A549 (cell line): ENCODE data around the gene HTR2B. TPM values are rescaled to one million over a fixed set of nuclear protein-coding genes. Genes with fewer than 3 reads are reported as not detected.
"Not testable (repeated sequence)": the region's sequence is repeated elsewhere in the genome, so short reads cannot be mapped to it uniquely, and the experiment has no call there.

Source experiments
- ATAC-seq, 2 experiments: fragments of 200-7000 bp in 1 of 2; fragments of >200 bp in 1 of 2; cut with Nextera tagmentation in 1 of 2; cut with Tn5 transposase in 1 of 2; 3 replicates each; pipeline versions ENCODE4 v1.8.0 to v1.9.1; 2018 to 2020; ENCODE audit warnings: mild to moderate bottlenecking in 1 of 2, moderate library complexity in 1 of 2
- CTCF ChIA-PET: fragments of 300-600 bp; sonication (Branson Sonifier 250); formaldehyde crosslinking; extraction: SDS; loops from one replicate; lab custom pipeline; 2021; ENCODE audit warnings: antibody characterized with exemption, inconsistent platforms; lab: Yijun Ruan, JAX
- POLR2A ChIA-PET: fragments of 350-600 bp; formaldehyde crosslinking; extraction: SDS; loops from one replicate; lab custom pipeline; 2021; ENCODE audit warnings: antibody characterized with exemption, inconsistent platforms; lab: Yijun Ruan, JAX
- DNase-seq, 2 experiments: peaks; one replicate each; pipeline versions ENCODE4 v3.0.0 to v3.0.0-alpha.2; 2011 to 2016; ENCODE audit warnings: low read depth in 1 of 2, low spot score in 1 of 2
- FAIRE-seq: peaks from 2 replicates; lab custom pipeline; 2011; peaks lifted over from hg19 to GRCh38; lab: Jason Lieb, UNC
- H3K27ac ChIP-seq, 2 experiments: fragments of >200 bp; sonication (Bioruptor Twin); formaldehyde crosslinking; 3 replicates each; pipeline ENCODE4 v1.5.1; 2016 to 2017
- H3K4me1 ChIP-seq: fragments of >200 bp; sonication (Bioruptor Twin); formaldehyde crosslinking; 3 replicates; pipeline ENCODE4 v1.6.1; 2016
- H3K4me2 ChIP-seq: fragments of >200 bp; sonication (Bioruptor Twin); formaldehyde crosslinking; 3 replicates; pipeline ENCODE4 v1.6.1; 2016
- H3K4me3 ChIP-seq: fragments of >200 bp; sonication (Bioruptor Twin); formaldehyde crosslinking; 3 replicates; pipeline ENCODE4 v1.5.1; 2016
- H3K9me3 ChIP-seq: fragments of >200 bp; sonication (Bioruptor Twin); formaldehyde crosslinking; 3 replicates; pipeline ENCODE4 v1.6.1; 2016
- CEBPB ChIP-seq, 2 experiments: fragments of >200 bp in 1 of 2; sonication (Bioruptor Twin) in 1 of 2; formaldehyde crosslinking in 1 of 2; IDR thresholded peaks; 2 replicates each; pipeline ENCODE4 v1.6.1; 2012 to 2016
- EHF ChIP-seq: fragments of 250-450 bp; sonication (Bioruptor Pico); IDR thresholded peaks from 2 replicates; pipeline ENCODE4 v1.5.0; 2020; ENCODE audit warnings: mild to moderate bottlenecking
- EHMT2 ChIP-seq: fragments of 200-600 bp; sonication (generic); IDR thresholded peaks from 2 replicates; pipeline ENCODE4 v1.6.1; 2016; ENCODE audit warnings: antibody characterized with exemption, low read depth, mild to moderate bottlenecking, moderate library complexity
- ESRRA ChIP-seq: fragments of 150-350 bp; IDR thresholded peaks from 2 replicates; pipeline ENCODE4 v1.6.1; 2014; ENCODE audit warnings: mild to moderate bottlenecking, low read length, borderline replicate concordance
- FOSL2 ChIP-seq, 2 experiments: fragments of 450-650 bp in 1 of 2; fragments of >200 bp in 1 of 2; sonication (Bioruptor Twin) in 1 of 2; formaldehyde crosslinking; IDR thresholded peaks; 2 replicates each; pipeline versions ENCODE4 v1.5.0 to v1.6.1; 2016 to 2020; ENCODE audit warnings: mild to moderate bottlenecking in 1 of 2, moderate library complexity in 1 of 2
- GATA3 ChIP-seq: IDR thresholded peaks from 2 replicates; pipeline ENCODE4 v1.6.1; 2012; ENCODE audit warnings: borderline replicate concordance
- HES2 ChIP-seq: fragments of >200 bp; sonication (Bioruptor Twin); formaldehyde crosslinking; IDR thresholded peaks from 2 replicates; pipeline ENCODE4 v1.6.1; 2016
- HOXA7 ChIP-seq: fragments of 250-450 bp; sonication (Bioruptor Pico); IDR thresholded peaks from 2 replicates; pipeline ENCODE4 v1.5.0; 2020; ENCODE audit warnings: mild to moderate bottlenecking, moderate library complexity
- JUN ChIP-seq, 2 experiments: fragments of >200 bp; sonication (Bioruptor Twin); formaldehyde crosslinking; IDR thresholded peaks; 2 replicates in 1 of 2; 3 replicates in 1 of 2; pipeline ENCODE4 v1.6.1; 2016 to 2017
- JUNB ChIP-seq: fragments of >200 bp; sonication (Bioruptor Twin); formaldehyde crosslinking; IDR thresholded peaks from 2 replicates; pipeline ENCODE4 v1.6.1; 2016
- MAFK ChIP-seq: fragments of 450-650 bp; IDR thresholded peaks from 2 replicates; pipeline ENCODE4 v1.6.1; 2014; ENCODE audit not compliant: partially characterized antibody
- MAZ ChIP-seq: fragments of 150-350 bp; IDR thresholded peaks from 2 replicates; pipeline ENCODE4 v1.6.1; 2014; ENCODE audit warnings: antibody characterized with exemption, low read depth, low read length, borderline replicate concordance
- MYC ChIP-seq: IDR thresholded peaks from 2 replicates; pipeline ENCODE4 v1.6.1; 2012; ENCODE audit warnings: mild to moderate bottlenecking, inconsistent platforms, low read length, improper control_type of control experiment, borderline replicate concordance
- NR3C1 ChIP-seq: fragments of >200 bp; sonication (Bioruptor Twin); formaldehyde crosslinking; IDR thresholded peaks from 3 replicates; pipeline ENCODE4 v1.6.1; 2017
- RCOR1 ChIP-seq: fragments of 150-350 bp; IDR thresholded peaks from 2 replicates; pipeline ENCODE4 v1.6.1; 2014; ENCODE audit warnings: antibody characterized with exemption, low read length, low read depth
- SMC3 ChIP-seq: fragments of >200 bp; sonication (Bioruptor Twin); formaldehyde crosslinking; IDR thresholded peaks from 3 replicates; pipeline ENCODE4 v1.6.1; 2018; ENCODE audit warnings: inconsistent platforms
- TFCP2L1 ChIP-seq: fragments of 250-450 bp; sonication (Bioruptor Pico); IDR thresholded peaks from 2 replicates; pipeline ENCODE4 v1.5.0; 2021; ENCODE audit warnings: mild to moderate bottlenecking
- TP53 ChIP-seq: fragments of 250-450 bp; sonication (Bioruptor Pico); IDR thresholded peaks from 2 replicates; pipeline ENCODE4 v1.5.0; 2021; ENCODE audit warnings: mild to moderate bottlenecking, moderate library complexity
- ZC3H11A ChIP-seq: fragments of 450-650 bp; IDR thresholded peaks from 2 replicates; pipeline ENCODE4 v1.6.1; 2014; ENCODE audit warnings: antibody characterized with exemption, mild to moderate bottlenecking
- ZNF302 ChIP-seq: fragments of 250-450 bp; sonication (Bioruptor Pico); IDR thresholded peaks from 2 replicates; pipeline ENCODE4 v1.9.0; 2021; ENCODE audit warnings: inconsistent platforms, mild to moderate bottlenecking, moderate library complexity
- WGBS: methylation state at CpG from one replicate; pipeline ENCODE4 v1.1.6; 2017; ENCODE audit errors: missing lambda C conversion rate; 5-methylcytosine and 5-hydroxymethylcytosine counted together
- polyA plus RNA-seq, 4 experiments: library from polyadenylated mRNA; depleted of rRNA in 3 of 4; stranded (reverse); fragments of >200 nt; fragmentation: RNase III in 1 of 4; extraction: RNeasy Plus Mini Kit Qiagen cat#74134 plus additional on column Dnase treatment in 1 of 4; gene quantifications; 2 replicates in 3 of 4; 3 replicates in 1 of 4; pipeline ENCODE4 v1.2.3, GENCODE V29; 2011 to 2017
- TF ChIP-seq, protein P1 (sequence below): fragments of >200 bp; sonication (Bioruptor Twin); formaldehyde crosslinking; IDR thresholded peaks from 3 replicates; pipeline ENCODE4 v1.5.1; 2016

Gene HTR2B
- polyA plus RNA-seq, 2 of the 4 experiments (the other 2 are of a cell fraction): 0.30 to 1.5 TPM

GRCh38 chr2:231084565-231084964, 40.3 kb downstream of the HTR2B start (continued):
- TF ChIP-seq, protein P1, sequence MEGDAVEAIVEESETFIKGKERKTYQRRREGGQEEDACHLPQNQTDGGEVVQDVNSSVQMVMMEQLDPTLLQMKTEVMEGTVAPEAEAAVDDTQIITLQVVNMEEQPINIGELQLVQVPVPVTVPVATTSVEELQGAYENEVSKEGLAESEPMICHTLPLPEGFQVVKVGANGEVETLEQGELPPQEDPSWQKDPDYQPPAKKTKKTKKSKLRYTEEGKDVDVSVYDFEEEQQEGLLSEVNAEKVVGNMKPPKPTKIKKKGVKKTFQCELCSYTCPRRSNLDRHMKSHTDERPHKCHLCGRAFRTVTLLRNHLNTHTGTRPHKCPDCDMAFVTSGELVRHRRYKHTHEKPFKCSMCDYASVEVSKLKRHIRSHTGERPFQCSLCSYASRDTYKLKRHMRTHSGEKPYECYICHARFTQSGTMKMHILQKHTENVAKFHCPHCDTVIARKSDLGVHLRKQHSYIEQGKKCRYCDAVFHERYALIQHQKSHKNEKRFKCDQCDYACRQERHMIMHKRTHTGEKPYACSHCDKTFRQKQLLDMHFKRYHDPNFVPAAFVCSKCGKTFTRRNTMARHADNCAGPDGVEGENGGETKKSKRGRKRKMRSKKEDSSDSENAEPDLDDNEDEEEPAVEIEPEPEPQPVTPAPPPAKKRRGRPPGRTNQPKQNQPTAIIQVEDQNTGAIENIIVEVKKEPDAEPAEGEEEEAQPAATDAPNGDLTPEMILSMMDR: no peak

GRCh38 chr2:231069379-231070054, 55.3 kb downstream of the HTR2B start:
- CTCF ChIA-PET: interaction anchor here (0.7 to 1.9 kb wide), 2 partner anchors 17 to 83 kb away, joined by 3 to 15 read pairs; no protein-coding TSS in a partner anchor
- Histone ChIP-seq H3K27ac (no peak overlapping the region), H3K4me3 (no peak overlapping the region), H3K4me1 (peaks cover 23% of the 10 kb centered on the region), H3K9me3 (no peaks in the 10 kb centered on the region)
- POLR2A ChIA-PET: interaction anchor here (1.0 kb wide), 1 partner anchor 12 kb away, joined by 3 read pairs; the partner anchor contains the start of gene PSMD1
- WGBS: 85% methylated on average over 1 of the region's 1 CpG
- no peak for TF ChIP-seq TP53
- no peak for TF ChIP-seq TFCP2L1
- TF ChIP-seq, all 56 proteins: peak for 0
- ATAC-seq (peak; percentile 45 to 49; a peak in 4 of 6 replicates), FAIRE-seq (no peak), DNase-seq (no peak)
- H3K4me2 ChIP-seq: no peak overlapping the region; the same call in 2 of the 3 replicates

DNA sequence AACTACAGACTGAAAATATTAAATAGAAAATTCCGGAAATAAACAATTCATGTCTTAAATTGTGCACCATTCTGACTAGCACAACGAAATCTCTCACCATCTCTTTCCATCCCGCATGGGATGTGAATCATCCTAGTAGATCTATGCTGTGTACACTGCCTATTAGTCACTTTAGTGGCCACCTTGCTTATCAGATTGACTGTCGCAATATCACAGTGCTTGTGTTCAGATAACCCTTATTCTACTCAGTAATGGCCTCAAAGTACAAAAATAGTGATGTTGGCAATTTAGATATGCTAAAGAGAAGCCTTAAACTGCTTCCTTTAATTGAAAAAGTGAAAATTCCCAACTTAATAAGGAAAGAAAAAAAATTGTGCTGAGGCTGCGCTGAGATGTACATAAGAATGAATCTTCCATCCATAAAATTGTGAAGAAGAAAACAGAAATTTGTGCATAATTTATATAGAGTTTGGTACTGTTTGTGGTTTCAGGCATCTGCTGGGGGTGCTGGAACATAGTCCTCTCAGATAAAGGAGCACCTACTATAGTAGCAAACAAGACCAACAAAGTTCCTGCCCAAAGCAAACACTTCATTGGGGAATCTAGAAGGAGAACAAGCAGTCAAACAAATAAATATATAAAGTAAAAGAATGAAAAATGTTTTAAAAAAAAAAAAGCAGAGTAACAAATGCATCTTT, 56.2 kb downstream of the HTR2B start:
- TF ChIP-seq FOSL2 (IDR thresholded peaks at IDR 0.05) (peak; percentile 65; the same call in 1 of the 2 replicates), FOSL2 (CRISPR knock-in tag; IDR thresholded peaks at IDR 0.05) (peak; percentile 89), ZC3H11A (no peak), ZNF302 (CRISPR knock-in tag) (no peak), MAFK (peak; percentile 60), HES2 (no peak; the same call in 1 of the 2 replicates), SMC3 (no peak), MYC (no peak), RCOR1 (no peak), MAZ (no peak), EHF (CRISPR knock-in tag) (no peak), CEBPB (IDR thresholded peaks at IDR 0.05) (peak; percentile 73 to 90), NR3C1 (no peak), JUNB (peak; percentile 70), EHMT2 (no peak), GATA3 (peak; percentile 90), JUN (IDR thresholded peaks at IDR 0.05) (0 out of 5 replicates have a peak, but pooled peaks of 1 of the 2 experiments have one; percentile 23), ESRRA (no peak), HOXA7 (CRISPR knock-in tag) (no peak)
- DNase-seq (peak; percentile 61 to 67), FAIRE-seq (peak; percentile 36), ATAC-seq (peak; percentile 97 to 99)
- ChIA-PET CTCF (interaction anchor here (0.7 to 1.9 kb wide), 4 partner anchors 14 to 82 kb away, joined by 3 to 15 read pairs (median 4); no protein-coding TSS in a partner anchor), POLR2A (interaction anchor here (1.6 kb wide), 1 partner anchor 383 kb away, joined by 11 read pairs; no protein-coding TSS in a partner anchor)
- 23% methylated on average over 5 of the region's 5 CpGs for WGBS
- Histone ChIP-seq H3K4me3 (no peak overlapping the region), H3K4me2 (peak overlapping the region; percentile 51), H3K9me3 (no peaks in the 10 kb centered on the region), H3K27ac (peak overlapping the region; percentile 19 to 74; a peak in 4 of 6 replicates), H3K4me1 (peaks cover 23% of the 10 kb centered on the region)

- Histone ChIP-seq H3K27ac (peak overlapping the region in 1 of 2 experiments; percentile 74; a peak in 2 of 6 replicates), H3K4me2 (peak overlapping the region; percentile 51; the same call in 2 of the 3 replicates)
- CTCF ChIA-PET: interaction anchor here (0.7 to 1.6 kb wide), 4 partner anchors 13 to 345 kb away, joined by 3 to 5 read pairs (median 4); no protein-coding TSS in a partner anchor
These were observed 57.3 kb downstream of the HTR2B start for GRCh38 chr2:231067531-231067930.

More at GRCh38 chr2:231067531-231067930, 57.3 kb downstream of the HTR2B start:
- not testable (repeated sequence) for DNase-seq, H3K4me3 ChIP-seq, H3K9me3 ChIP-seq, ATAC-seq, FAIRE-seq
- 93% methylated on average over 8 of the region's 8 CpGs for WGBS
- peaks cover 23% of the 10 kb centered on the region for H3K4me1 ChIP-seq
- POLR2A ChIA-PET: interaction anchor here (1.6 kb wide), 1 partner anchor 384 kb away, joined by 11 read pairs; no protein-coding TSS in a partner anchor
